ENCODE results near the gene TMEM80. TPM values are rescaled to one million over a fixed set of nuclear protein-coding genes. Genes with fewer than 3 reads are reported as not detected.

TMEM80 gene
- total and polyA plus RNA-seq, 2 of the 8 experiments (the other 6 are each of a cell fraction or from before 2014, with no cell fraction given): 8.0 to 16.3 TPM

DNA sequence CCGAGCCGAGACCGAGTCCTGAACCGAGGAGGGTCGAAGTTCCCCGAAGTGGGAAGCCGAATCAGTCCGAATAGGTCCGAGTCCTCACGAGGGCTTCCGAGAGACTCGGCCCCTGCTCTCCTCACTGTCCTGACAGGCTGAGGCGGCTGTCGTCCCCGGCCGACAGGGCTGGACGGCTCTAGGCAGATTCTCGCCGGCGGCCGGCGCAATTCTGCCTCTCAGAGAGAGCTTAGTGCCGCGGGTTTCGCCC lies 403 bp upstream of the TMEM80 start:
- no peak overlapping the region; the same call in 1 of the 2 replicates for H2AFZ ChIP-seq (ENCODE audit: low read length)
- FAIRE-seq: no peak
- H2BK12ac ChIP-seq (ENCODE audit: low read depth, low read length): peak overlapping the region; percentile 92; the same call in 1 of the 2 replicates
- H2BK120ac ChIP-seq (replicated peaks; ENCODE audit: low read depth, low read length): no peak overlapping the region
- peak overlapping the region; percentile 94 to 98 (median 98) for H3K9ac ChIP-seq (replicated peaks in 1 of 4; ENCODE audit: extremely low read depth in 1 of 4, low read depth in 3 of 4, low read length in 3 of 4)
- peak overlapping the region; percentile 97 for H3K27ac ChIP-seq (ENCODE audit: low read depth, low read length)
- TF ChIP-seq SP4 (IDR thresholded peaks at IDR 0.05; ENCODE audit: low read length) (peak; percentile 98), CHD1 (IDR thresholded peaks at IDR 0.05; ENCODE audit: low read depth, low read length) (no peak)
- H3K23ac ChIP-seq (ENCODE audit: insufficient read length): no peak overlapping the region
- peak overlapping the region; percentile 100 for H3K18ac ChIP-seq (ENCODE audit: extremely low read depth, low read length)
- H3K23me2 ChIP-seq (ENCODE audit: low read depth, low read length): peaks cover 7% of the 10 kb centered on the region; the same call in 1 of the 2 replicates
- H3K14ac ChIP-seq (ENCODE audit: insufficient read length): no peak overlapping the region
- H2BK15ac ChIP-seq (ENCODE audit: low read length): no peak overlapping the region; the same call in 1 of the 2 replicates
- peak overlapping the region; percentile 99 for H2BK5ac ChIP-seq (ENCODE audit: low read depth, low read length)
- no peak overlapping the region for H2AK5ac ChIP-seq (ENCODE audit: low read depth, low read length)
- peak overlapping the region; percentile 62 to 92 (median 77) for H3K4me3 ChIP-seq (ENCODE audit: extremely low read depth in 1 of 4, insufficient read depth in 2 of 4, low read depth in 3 of 4, low read length in 4 of 4)
- peaks cover 7% of the 10 kb centered on the region; the same call in 1 of the 2 replicates for H3K79me1 ChIP-seq (ENCODE audit: low read depth, low read length)
- peak overlapping the region; percentile 98 for H3K4ac ChIP-seq (replicated peaks; ENCODE audit: insufficient read length, low read depth, low read length)
- H3K56ac ChIP-seq (replicated peaks; ENCODE audit: insufficient read length, low read depth, low read length): peak overlapping the region; percentile 98
- peak overlapping the region; percentile 99 for H4K91ac ChIP-seq (replicated peaks; ENCODE audit: insufficient read length, low read length)
- H4K20me1 ChIP-seq (replicated peaks in 1 of 2; ENCODE audit: control insufficient read depth in 1 of 2, insufficient read depth in 2 of 2, low read length in 2 of 2): peaks cover 9 to 10% of the 10 kb centered on the region in 2 experiments
- peaks cover 0 to 28% (median 11%) of the 10 kb centered on the region in 4 experiments; a peak in 6 of 7 replicates for H3K4me1 ChIP-seq (replicated peaks in 1 of 4; ENCODE audit: control insufficient read depth in 3 of 4, insufficient read depth in 4 of 4, low read length in 3 of 4)
- H3K9me3 ChIP-seq (ENCODE audit: insufficient read depth in 2 of 2, low read depth in 1 of 2, low read length in 1 of 2): peaks cover 0 to 2% of the 10 kb centered on the region in 2 experiments; a peak in 1 of 4 replicates
- no peaks in the 10 kb centered on the region for H3K27me3 ChIP-seq (replicated peaks in 1 of 4; ENCODE audit: control insufficient read depth in 3 of 4, extremely low read depth in 1 of 4, insufficient read depth in 3 of 4, low read length in 3 of 4)
- H3K4me2 ChIP-seq (ENCODE audit: insufficient read depth in 1 of 2, low read depth in 2 of 2, low read length in 2 of 2): peak overlapping the region; percentile 33 to 63
- peaks cover 5 to 33% of the 10 kb centered on the region in 2 experiments; a peak in 3 of 4 replicates for H3K79me2 ChIP-seq (ENCODE audit: control insufficient read depth in 1 of 2, insufficient read depth in 2 of 2, low read length in 2 of 2)
- no peak for DNase-seq (ENCODE audit: low read depth in 1 of 2, low spot score in 2 of 2)
- H2BK20ac ChIP-seq (ENCODE audit: low read length): no peak overlapping the region
- H3K36me3 ChIP-seq (ENCODE audit: control insufficient read depth in 2 of 4, insufficient read depth in 4 of 4, low read length in 3 of 4): peaks cover 0 to 3% (median 0%) of the 10 kb centered on the region in 4 experiments; a peak in 1 of 8 replicates
- CTCF ChIA-PET (ENCODE audit: partially characterized antibody): interaction anchor here (0.7 to 4.9 kb wide), 7 partner anchors 11 to 70 kb away, joined by 3 to 37 read pairs (median 3); partner anchors contain the start of gene EPS8L2
- WGBS, 2 experiments (ENCODE audit: extremely low coverage in 1 of 2, insufficient coverage in 1 of 2, insufficient read length in 1 of 2, insufficient replicate concordance in 2 of 2, low coverage in 1 of 2, low lambda C conversion rate in 2 of 2, missing lambda C conversion rate in 1 of 2): 1% methylated on average over 22 of the region's 25 CpGs; no CpG with 5 or more reads in 1 of the 2 experiments
- peak overlapping the region; percentile 99 for H4K5ac ChIP-seq (ENCODE audit: insufficient read length, low read depth, low read length)
- POLR2A ChIA-PET (ENCODE audit: partially characterized antibody): interaction anchor here (1.0 to 3.2 kb wide), 10 partner anchors 9 to 124 kb away, joined by 4 to 16 read pairs (median 9); partner anchors contain the start of genes PNPLA2 and TALDO1
- H4K8ac ChIP-seq (ENCODE audit: extremely low read depth, insufficient read depth, low read length): peak overlapping the region; percentile 99
